ENCODE results near the gene ESRRA. TPM values are rescaled to one million over a fixed set of nuclear protein-coding genes. Genes with fewer than 3 reads are reported as not detected.
A peak's percentile ranks its signal among the peaks of the same experiment; 100 is the strongest.

Gene ESRRA
- total and polyA plus RNA-seq, 2 of the 8 experiments (the other 6 are each of a cell fraction or from before 2014, with no cell fraction given), result 18.2 to 37.0 TPM

DNA sequence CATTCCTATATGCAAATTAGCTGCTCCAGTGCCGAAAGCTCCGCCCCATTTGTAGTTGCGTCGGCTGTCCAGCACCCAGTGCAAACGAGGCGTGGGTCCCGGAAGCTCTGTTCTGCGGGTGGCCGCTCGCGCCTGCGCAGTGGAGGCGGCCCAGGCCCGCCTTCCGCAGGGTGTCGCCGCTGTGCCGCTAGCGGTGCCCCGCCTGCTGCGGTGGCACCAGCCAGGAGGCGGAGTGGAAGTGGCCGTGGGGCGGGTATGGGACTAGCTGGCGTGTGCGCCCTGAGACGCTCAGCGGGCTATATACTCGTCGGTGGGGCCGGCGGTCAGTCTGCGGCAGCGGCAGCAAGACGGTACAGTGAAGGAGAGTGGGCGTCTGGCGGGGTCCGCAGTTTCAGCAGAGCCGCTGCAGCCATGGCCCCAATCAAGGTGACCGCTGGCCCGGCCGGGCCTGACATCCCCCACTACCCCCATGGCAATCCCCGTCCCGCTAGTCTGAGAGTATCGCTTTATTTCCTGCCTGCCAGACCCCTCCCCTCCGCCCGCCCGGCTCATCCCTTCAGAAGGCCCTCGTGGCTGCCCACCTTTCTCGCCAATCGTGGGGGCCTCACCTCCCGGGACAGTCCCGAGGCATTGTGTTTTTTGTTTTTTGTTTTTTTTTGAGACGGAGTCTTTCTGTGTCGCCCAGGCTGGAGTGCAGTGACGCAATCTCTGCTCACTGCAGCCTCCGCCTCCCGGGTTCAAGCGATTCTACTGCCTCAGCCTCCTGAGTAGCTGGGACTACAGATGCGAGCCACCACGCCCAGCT lies 12.8 kb downstream of the ESRRA start, which contains the start of gene PRDX5 (continued):
- TF ChIP-seq SIN3A (conservative IDR thresholded peaks at IDR 0.05 in 1 of 2, IDR thresholded peaks at IDR 0.05 in 1 of 2; ENCODE audit: low read depth in 1 of 2, low read length in 2 of 2) (no peak), RAD21 (IDR thresholded peaks at IDR 0.05 in 1 of 2, conservative IDR thresholded peaks at IDR 0.05 in 1 of 2; ENCODE audit: low read depth in 2 of 2, low read length in 2 of 2) (peak; percentile 39 to 62), ASH2L (IDR thresholded peaks at IDR 0.05; ENCODE audit: low read length) (peak; percentile 47), CREB1 (IDR thresholded peaks at IDR 0.05) (no peak), BRCA1 (IDR thresholded peaks at IDR 0.05; ENCODE audit: low read depth, low read length) (no peak), RFX5 (IDR thresholded peaks at IDR 0.05; ENCODE audit: borderline replicate concordance, low read depth, low read length) (no peak), TAF1 (IDR thresholded peaks at IDR 0.05; ENCODE audit: low read depth, low read length) (no peak), SIRT6 (IDR thresholded peaks at IDR 0.05; ENCODE audit: low read length) (no peak)
- TF ChIP-seq, protein P1, sequence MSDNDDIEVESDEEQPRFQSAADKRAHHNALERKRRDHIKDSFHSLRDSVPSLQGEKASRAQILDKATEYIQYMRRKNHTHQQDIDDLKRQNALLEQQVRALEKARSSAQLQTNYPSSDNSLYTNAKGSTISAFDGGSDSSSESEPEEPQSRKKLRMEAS (IDR thresholded peaks at IDR 0.05), result no peak; the same call in 1 of the 2 replicates
- TF ChIP-seq, protein P2, sequence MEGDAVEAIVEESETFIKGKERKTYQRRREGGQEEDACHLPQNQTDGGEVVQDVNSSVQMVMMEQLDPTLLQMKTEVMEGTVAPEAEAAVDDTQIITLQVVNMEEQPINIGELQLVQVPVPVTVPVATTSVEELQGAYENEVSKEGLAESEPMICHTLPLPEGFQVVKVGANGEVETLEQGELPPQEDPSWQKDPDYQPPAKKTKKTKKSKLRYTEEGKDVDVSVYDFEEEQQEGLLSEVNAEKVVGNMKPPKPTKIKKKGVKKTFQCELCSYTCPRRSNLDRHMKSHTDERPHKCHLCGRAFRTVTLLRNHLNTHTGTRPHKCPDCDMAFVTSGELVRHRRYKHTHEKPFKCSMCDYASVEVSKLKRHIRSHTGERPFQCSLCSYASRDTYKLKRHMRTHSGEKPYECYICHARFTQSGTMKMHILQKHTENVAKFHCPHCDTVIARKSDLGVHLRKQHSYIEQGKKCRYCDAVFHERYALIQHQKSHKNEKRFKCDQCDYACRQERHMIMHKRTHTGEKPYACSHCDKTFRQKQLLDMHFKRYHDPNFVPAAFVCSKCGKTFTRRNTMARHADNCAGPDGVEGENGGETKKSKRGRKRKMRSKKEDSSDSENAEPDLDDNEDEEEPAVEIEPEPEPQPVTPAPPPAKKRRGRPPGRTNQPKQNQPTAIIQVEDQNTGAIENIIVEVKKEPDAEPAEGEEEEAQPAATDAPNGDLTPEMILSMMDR (IDR thresholded peaks at IDR 0.05; ENCODE audit: control extremely low read depth in 1 of 3, insufficient read depth in 1 of 3, low read depth in 1 of 3, low read length in 3 of 3), result peak in 1 of 3 experiments; percentile 51; a peak in 2 of 4 replicates
